Activated gamma-delta T cell treated with Interleukin-2 at 50 U/mL for 16 hours (primary cell): ENCODE data around the gene RPGRIP1.
"Not testable (repeated sequence)": the region's sequence is repeated elsewhere in the genome, so short reads cannot be mapped to it uniquely, and the experiment has no call there.

Experiments
- DNase-seq: peaks from one replicate; pipeline ENCODE4 v3.0.0-alpha.2; 2020

The RPGRIP1 gene

GRCh38 chr14:21302013-21302835 is 22.3 kb downstream of the RPGRIP1 start:
- DNase-seq = no peak

GRCh38 chr14:21302836-21303140 is 22.9 kb downstream of the RPGRIP1 start:
- not testable (repeated sequence) for DNase-seq

- no peak for DNase-seq
Observed at GRCh38 chr14:21307637-21308036, 27.8 kb downstream of the RPGRIP1 start.

- no peak for DNase-seq
Observed at GRCh38 chr14:21308132-21308478, 28.2 kb downstream of the RPGRIP1 start.

- peak; percentile 67 for DNase-seq
Observed at GRCh38 chr14:21308479-21309237, 28.8 kb downstream of the RPGRIP1 start.

- DNase-seq = no peak
Observed at GRCh38 chr14:21309238-21309636, 29.4 kb downstream of the RPGRIP1 start.

GRCh38 chr14:21309956-21310355 is 30.1 kb downstream of the RPGRIP1 start:
- no peak for DNase-seq

GRCh38 chr14:21311614-21312013 is 31.7 kb downstream of the RPGRIP1 start:
- DNase-seq = no peak

- no peak for DNase-seq
Observed at GRCh38 chr14:21313512-21313911, 33.6 kb downstream of the RPGRIP1 start.

- DNase-seq = no peak
Observed at GRCh38 chr14:21317398-21317797, 37.5 kb downstream of the RPGRIP1 start.

- DNase-seq = no peak
Observed at GRCh38 chr14:21320913-21321312, 41.0 kb downstream of the RPGRIP1 start.

GRCh38 chr14:21322716-21323115 is 42.8 kb downstream of the RPGRIP1 start:
- DNase-seq = no peak

GRCh38 chr14:21326972-21327371 is 47.1 kb downstream of the RPGRIP1 start:
- no peak for DNase-seq
